Measurements from ENCODE around the gene ATP6V0D1.

DNA sequence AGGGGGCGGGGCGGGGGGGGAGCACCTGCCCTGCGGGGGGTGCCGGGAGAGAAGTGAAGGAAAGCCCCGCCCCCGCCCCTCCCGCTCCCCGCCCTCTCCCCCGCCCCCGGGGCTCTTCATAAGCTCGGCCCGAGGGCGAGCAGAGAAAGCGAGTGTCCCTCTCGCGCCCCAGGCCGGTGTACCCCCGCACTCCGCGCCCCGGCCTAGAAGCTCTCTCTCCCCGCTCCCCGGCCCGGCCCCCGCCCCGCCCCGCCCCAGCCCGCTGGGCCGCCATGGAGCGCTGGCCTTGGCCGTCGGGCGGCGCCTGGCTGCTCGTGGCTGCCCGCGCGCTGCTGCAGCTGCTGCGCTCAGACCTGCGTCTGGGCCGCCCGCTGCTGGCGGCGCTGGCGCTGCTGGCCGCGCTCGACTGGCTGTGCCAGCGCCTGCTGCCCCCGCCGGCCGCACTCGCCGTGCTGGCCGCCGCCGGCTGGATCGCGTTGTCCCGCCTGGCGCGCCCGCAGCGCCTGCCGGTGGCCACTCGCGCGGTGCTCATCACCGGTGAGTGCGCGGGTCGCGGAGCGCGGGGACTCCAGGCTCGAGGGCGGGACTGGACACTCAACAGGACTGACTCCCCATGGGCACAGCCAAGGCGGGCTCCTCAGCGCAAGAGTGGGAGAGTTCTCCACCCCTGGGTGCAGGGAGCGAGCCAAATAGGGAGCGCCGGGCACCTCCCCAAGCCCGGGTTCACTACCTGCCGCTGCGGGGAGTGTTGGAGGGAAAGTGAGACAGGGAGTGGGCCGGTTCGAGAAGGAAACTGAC, 49.8 kb downstream of the ATP6V0D1 start, which contains the start of gene HSD11B2:
- TF ChIP-seq, protein P1, sequence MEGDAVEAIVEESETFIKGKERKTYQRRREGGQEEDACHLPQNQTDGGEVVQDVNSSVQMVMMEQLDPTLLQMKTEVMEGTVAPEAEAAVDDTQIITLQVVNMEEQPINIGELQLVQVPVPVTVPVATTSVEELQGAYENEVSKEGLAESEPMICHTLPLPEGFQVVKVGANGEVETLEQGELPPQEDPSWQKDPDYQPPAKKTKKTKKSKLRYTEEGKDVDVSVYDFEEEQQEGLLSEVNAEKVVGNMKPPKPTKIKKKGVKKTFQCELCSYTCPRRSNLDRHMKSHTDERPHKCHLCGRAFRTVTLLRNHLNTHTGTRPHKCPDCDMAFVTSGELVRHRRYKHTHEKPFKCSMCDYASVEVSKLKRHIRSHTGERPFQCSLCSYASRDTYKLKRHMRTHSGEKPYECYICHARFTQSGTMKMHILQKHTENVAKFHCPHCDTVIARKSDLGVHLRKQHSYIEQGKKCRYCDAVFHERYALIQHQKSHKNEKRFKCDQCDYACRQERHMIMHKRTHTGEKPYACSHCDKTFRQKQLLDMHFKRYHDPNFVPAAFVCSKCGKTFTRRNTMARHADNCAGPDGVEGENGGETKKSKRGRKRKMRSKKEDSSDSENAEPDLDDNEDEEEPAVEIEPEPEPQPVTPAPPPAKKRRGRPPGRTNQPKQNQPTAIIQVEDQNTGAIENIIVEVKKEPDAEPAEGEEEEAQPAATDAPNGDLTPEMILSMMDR (IDR thresholded peaks at IDR 0.05), result peak in 5 of 6 experiments; percentile 12 to 62 (median 35)
- TF ChIP-seq POLR2AphosphoS5 (IDR thresholded peaks at IDR 0.05) (no peak), POLR2A (IDR thresholded peaks at IDR 0.05) (no peak)

Measured in upper lobe of left lung (tissue), 4 donors.